HL-60 (cell line): Measurements from ENCODE around the gene EFCAB6.

Source experiments
- DNase-seq, 2 experiments: peaks; one replicate each; pipeline ENCODE4 v3.0.0-alpha.2; 2010 to 2020; ENCODE audit warnings: low read depth in 1 of 2, low spot score in 1 of 2
- H3K27ac ChIP-seq: fragments of 250-450 bp; sonication (Bioruptor Pico); replicated peaks from 2 replicates; pipeline ENCODE4 v1.5.1; 2020; ENCODE audit warnings: mild to moderate bottlenecking, moderate library complexity
- H3K27me3 ChIP-seq: fragments of 250-450 bp; sonication (Bioruptor Pico); 2 replicates; pipeline ENCODE4 v1.5.1; 2021; ENCODE audit warnings: mild to moderate bottlenecking, moderate library complexity; ENCODE audit not compliant: insufficient read depth, poor library complexity, severe bottlenecking
- H3K4me3 ChIP-seq: replicated peaks from 2 replicates; pipeline ENCODE4 v1.5.1; 2011; ENCODE audit warnings: mild to moderate bottlenecking, control low read depth, low read length; ENCODE audit not compliant: insufficient read depth
- GABPA ChIP-seq: IDR thresholded peaks from 2 replicates; pipeline ENCODE4 v1.6.1; 2012; ENCODE audit warnings: low read depth
- POLR2AphosphoS5 ChIP-seq: IDR thresholded peaks from 2 replicates; pipeline ENCODE4 v1.6.1; 2012; ENCODE audit warnings: low read depth
- REST ChIP-seq: IDR thresholded peaks from 2 replicates; pipeline ENCODE4 v1.6.1; 2012; ENCODE audit warnings: low read depth; ENCODE audit not compliant: insufficient replicate concordance
- SPI1 ChIP-seq: IDR thresholded peaks from 2 replicates; pipeline ENCODE4 v1.6.1; 2012; ENCODE audit warnings: low read depth, mild to moderate bottlenecking, borderline replicate concordance
- TF ChIP-seq, protein P1 (sequence below): IDR thresholded peaks from one replicate; pipeline ENCODE4 v1.5.1; 2011; ENCODE audit warnings: low read length, control low read depth, inconsistent platforms; ENCODE audit not compliant: insufficient read depth

The EFCAB6 gene

DNA sequence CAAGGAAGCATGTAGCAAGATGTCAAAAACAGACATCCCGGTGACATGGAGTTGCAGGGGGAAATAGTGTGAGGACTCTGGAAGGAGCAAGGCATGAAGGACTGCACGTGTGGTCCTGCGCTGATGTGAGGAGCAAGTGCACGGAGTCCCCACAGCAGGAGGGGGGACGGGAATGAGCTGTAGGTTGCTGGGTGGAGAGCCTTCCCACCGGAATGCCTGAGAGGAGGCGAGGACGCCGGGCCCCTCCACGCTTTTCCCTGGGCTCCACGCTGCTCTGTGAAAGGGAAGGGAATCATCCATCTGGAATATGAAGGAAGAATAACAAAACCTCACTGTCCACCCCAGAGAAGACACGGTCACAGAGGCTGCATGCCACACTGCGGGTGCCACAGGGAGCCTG lies 23.6 kb upstream of the EFCAB6 start:
- Histone ChIP-seq H3K27ac (no peak overlapping the region), H3K4me3 (no peak overlapping the region), H3K27me3 (peaks cover 11% of the 10 kb centered on the region)
- TF ChIP-seq GABPA (no peak), POLR2AphosphoS5 (no peak), REST (no peak), SPI1 (no peak)
- TF ChIP-seq, protein P1, sequence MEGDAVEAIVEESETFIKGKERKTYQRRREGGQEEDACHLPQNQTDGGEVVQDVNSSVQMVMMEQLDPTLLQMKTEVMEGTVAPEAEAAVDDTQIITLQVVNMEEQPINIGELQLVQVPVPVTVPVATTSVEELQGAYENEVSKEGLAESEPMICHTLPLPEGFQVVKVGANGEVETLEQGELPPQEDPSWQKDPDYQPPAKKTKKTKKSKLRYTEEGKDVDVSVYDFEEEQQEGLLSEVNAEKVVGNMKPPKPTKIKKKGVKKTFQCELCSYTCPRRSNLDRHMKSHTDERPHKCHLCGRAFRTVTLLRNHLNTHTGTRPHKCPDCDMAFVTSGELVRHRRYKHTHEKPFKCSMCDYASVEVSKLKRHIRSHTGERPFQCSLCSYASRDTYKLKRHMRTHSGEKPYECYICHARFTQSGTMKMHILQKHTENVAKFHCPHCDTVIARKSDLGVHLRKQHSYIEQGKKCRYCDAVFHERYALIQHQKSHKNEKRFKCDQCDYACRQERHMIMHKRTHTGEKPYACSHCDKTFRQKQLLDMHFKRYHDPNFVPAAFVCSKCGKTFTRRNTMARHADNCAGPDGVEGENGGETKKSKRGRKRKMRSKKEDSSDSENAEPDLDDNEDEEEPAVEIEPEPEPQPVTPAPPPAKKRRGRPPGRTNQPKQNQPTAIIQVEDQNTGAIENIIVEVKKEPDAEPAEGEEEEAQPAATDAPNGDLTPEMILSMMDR = no peak
- DNase-seq = no peak

GRCh38 chr22:43835166-43835565 lies 23.1 kb upstream of the EFCAB6 start:
- no peak overlapping the region for H3K4me3 ChIP-seq
- H3K27ac ChIP-seq = no peak overlapping the region
- no peak for TF ChIP-seq SPI1
- TF ChIP-seq, protein P1 = no peak
- TF ChIP-seq GABPA = no peak
- TF ChIP-seq POLR2AphosphoS5 = no peak
- TF ChIP-seq REST = no peak
- no peak for DNase-seq
- peaks cover 11% of the 10 kb centered on the region for H3K27me3 ChIP-seq

DNA sequence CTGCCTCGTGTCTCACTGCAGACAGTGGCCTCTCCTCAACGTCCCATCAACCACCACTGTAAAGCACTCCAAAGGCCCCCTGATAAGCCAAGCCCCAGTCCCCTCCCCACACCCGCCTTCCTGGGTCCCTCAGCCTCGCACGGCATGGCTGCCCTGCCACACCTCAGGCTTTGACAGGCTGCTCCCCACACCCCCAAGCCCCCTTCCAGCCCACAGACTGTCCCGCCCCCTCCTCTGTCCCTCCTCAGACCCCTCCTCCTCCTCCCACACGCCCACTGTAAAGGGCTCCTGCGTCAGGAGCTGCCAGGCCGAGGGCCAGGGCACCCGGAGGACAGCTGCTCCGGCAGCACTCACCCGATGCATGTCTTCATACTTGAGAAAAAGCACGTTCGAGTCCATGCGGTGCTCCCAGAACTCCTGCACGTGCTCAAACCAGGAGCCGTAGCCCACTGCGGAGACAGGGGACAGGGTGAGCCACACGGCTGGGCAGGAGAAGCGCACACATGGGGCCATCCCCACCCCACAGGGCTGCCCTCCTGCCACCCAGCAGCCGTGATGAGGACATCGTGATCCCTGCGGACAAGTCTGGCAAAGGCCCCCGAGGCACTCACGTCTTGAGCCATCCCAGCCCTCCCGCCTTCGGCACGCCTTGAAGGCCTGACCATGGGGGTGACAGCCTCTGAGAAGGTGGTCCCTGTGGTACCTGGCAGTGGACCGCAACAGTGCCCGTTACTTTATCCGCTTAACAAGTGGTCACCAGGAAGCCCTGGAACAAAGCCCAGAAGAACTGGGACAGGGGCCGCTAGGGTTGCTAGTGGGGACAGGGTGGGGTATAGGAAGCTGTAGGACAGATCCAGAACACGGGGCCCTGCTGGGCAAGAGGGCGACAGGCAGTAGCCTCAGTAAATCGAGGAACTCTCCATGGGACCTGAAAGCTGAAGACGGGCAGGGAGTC lies 21.5 kb upstream of the EFCAB6 start:
- no peak for DNase-seq
- peaks cover 11% of the 10 kb centered on the region for H3K27me3 ChIP-seq
- H3K4me3 ChIP-seq = no peak overlapping the region
- TF ChIP-seq REST (no peak), GABPA (no peak), POLR2AphosphoS5 (no peak), SPI1 (no peak)
- TF ChIP-seq, protein P1 = no peak
- H3K27ac ChIP-seq = no peak overlapping the region
